Measurements from ENCODE around the gene MTMR4.

GRCh38 chr17:58504826-58505351, 9.5 kb downstream of the MTMR4 start:
- no peak for TF ChIP-seq POLR2A (IDR thresholded peaks at IDR 0.05)
- TF ChIP-seq, protein P1, sequence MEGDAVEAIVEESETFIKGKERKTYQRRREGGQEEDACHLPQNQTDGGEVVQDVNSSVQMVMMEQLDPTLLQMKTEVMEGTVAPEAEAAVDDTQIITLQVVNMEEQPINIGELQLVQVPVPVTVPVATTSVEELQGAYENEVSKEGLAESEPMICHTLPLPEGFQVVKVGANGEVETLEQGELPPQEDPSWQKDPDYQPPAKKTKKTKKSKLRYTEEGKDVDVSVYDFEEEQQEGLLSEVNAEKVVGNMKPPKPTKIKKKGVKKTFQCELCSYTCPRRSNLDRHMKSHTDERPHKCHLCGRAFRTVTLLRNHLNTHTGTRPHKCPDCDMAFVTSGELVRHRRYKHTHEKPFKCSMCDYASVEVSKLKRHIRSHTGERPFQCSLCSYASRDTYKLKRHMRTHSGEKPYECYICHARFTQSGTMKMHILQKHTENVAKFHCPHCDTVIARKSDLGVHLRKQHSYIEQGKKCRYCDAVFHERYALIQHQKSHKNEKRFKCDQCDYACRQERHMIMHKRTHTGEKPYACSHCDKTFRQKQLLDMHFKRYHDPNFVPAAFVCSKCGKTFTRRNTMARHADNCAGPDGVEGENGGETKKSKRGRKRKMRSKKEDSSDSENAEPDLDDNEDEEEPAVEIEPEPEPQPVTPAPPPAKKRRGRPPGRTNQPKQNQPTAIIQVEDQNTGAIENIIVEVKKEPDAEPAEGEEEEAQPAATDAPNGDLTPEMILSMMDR (IDR thresholded peaks at IDR 0.05): no peak

All from lower leg skin (tissue), 3 donors.